ENCODE results near the gene RPL18. TPM values are rescaled to one million over a fixed set of nuclear protein-coding genes. Genes with fewer than 3 reads are reported as not detected.
"Not testable (repeated sequence)": the region's sequence is repeated elsewhere in the genome, so short reads cannot be mapped to it uniquely, and the experiment has no call there.

RPL18 gene
- total and polyA plus RNA-seq, 4 experiments from 2014 or later, result 2,084 to 2,448 (median 2,268) TPM

DNA sequence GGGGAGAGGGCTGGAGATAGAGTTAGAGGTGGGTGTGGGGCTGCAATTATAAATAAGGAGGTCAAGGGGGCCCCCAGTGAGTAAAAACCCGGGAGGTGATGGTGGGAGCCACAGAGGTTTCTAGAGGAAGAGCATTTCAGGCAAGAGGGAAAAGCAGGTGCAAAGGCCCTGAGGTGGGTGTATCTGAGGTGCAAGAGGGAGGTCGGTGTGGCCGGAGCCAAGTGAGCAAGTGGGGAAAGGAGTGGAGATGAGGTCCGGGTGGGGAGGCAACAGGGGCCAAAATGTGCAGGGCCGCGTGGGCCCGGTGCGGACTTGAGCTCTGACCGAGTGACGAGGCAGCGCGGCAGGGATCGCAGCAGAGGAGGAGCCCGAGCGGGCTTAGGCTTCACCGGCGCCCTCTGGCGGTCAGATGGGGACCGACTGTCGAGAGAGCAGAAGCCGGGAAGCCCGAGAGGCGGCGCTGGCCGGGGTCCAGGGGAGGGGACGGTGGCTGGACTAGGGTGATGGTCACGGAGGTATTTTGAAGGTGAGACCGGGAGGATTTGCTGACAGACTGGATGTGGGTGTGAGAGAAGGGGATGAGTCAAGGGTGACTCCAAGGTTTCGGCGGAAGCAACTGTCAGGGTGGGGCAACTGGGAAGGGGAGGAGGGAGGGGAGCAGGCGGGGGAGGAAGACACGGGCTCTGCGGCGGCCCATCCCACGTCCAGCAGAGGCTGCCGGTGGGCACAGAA lies 30.1 kb downstream of the RPL18 start:
- ChIA-PET CTCF (ENCODE audit: partially characterized antibody) (interaction anchor here (0.6 to 13.1 kb wide), 17 partner anchors 9 to 275 kb away, joined by 3 to 203 read pairs (median 5); partner anchors contain the start of genes FAM83E, SPACA4, SYNGR4 and TMEM143), POLR2A (ENCODE audit: partially characterized antibody) (interaction anchor here (0.6 to 1.6 kb wide), 8 partner anchors 20 to 86 kb away, joined by 3 to 5 read pairs (median 4); partner anchors contain the start of genes DBP, RPL18 and SPHK2)
- H3K27ac Mint-ChIP-seq, result peak overlapping the region; percentile 49 to 84 (median 75)
- Histone ChIP-seq H3K36me3 (ENCODE audit: insufficient read depth, low read length) (no peaks in the 10 kb centered on the region), H3K4me3 (ENCODE audit: low read length in 2 of 2) (peak overlapping the region in 1 of 2 donors; percentile 49), H3K27me3 (ENCODE audit: insufficient read depth, low read length) (no peaks in the 10 kb centered on the region), H3K27ac (ENCODE audit: low read depth, low read length) (no peak overlapping the region), H3K9me3 (ENCODE audit: control insufficient read depth in 1 of 2, low read length in 2 of 2) (no peaks in the 10 kb centered on the region), H3K4me1 (ENCODE audit: insufficient read depth, low read length) (peaks cover 17% of the 10 kb centered on the region)
- no peaks in the 10 kb centered on the region for H3K9me3 Mint-ChIP-seq
- no peaks in the 10 kb centered on the region for H3K27me3 Mint-ChIP-seq
- peak overlapping the region; percentile 53 to 91 (median 80) for H3K4me3 Mint-ChIP-seq
- peaks cover 13 to 33% (median 21%) of the 10 kb centered on the region in 4 donors for H3K4me1 Mint-ChIP-seq
- DNase-seq, result peak; percentile 77 to 82 (median 81)
- intact Hi-C loops (cut with micrococcal nuclease), result loop anchor here (1.0 to 2.0 kb wide), 5 partner anchors 19 to 322 kb away; a partner anchor contains a TSS
- H3K36me3 Mint-ChIP-seq, result peaks cover 0 to 4% of the 10 kb centered on the region in 2 donors

DNA sequence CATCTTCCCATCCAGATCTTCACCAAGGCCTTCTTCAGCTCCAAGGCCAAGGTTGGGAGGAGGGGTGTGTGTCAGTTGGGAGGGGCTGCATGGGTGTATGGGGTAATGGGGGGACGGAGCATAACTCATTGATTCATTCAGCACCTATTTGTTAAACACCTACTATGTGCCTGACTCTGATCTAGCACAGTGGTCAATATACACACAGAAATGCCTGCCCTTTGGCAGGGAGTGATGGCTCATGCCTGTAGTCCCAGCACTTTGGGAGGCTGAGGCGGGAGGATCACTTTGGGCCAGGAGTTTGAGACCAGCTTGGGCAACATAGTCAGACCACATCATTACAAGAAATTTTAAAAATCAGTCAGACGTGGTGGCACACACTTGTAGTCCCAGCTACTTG lies 31.6 kb downstream of the RPL18 start:
- intact Hi-C loops (cut with micrococcal nuclease), result no loop called here
- no peaks in the 10 kb centered on the region for H3K9me3 Mint-ChIP-seq
- H3K4me1 Mint-ChIP-seq, result peaks cover 10 to 26% (median 16%) of the 10 kb centered on the region in 4 donors
- no peak overlapping the region for H3K4me3 Mint-ChIP-seq
- DNase-seq, result no peak
- ChIA-PET POLR2A (ENCODE audit: partially characterized antibody) (interaction anchor here (1.1 kb wide), 1 partner anchor 77 kb away, joined by 4 read pairs; no protein-coding TSS in a partner anchor), CTCF (ENCODE audit: partially characterized antibody) (interaction anchor here (0.6 to 13.1 kb wide), 6 partner anchors 20 to 1347 kb away, joined by 3 to 203 read pairs (median 44); partner anchors contain the start of gene SPACA4)
- H3K36me3 Mint-ChIP-seq, result peaks cover 0 to 4% of the 10 kb centered on the region in 2 donors
- no peaks in the 10 kb centered on the region for H3K27me3 Mint-ChIP-seq
- H3K4me1 ChIP-seq (ENCODE audit: insufficient read depth, low read length), result peaks cover 12% of the 10 kb centered on the region
- H3K27me3 ChIP-seq (ENCODE audit: insufficient read depth, low read length), result no peaks in the 10 kb centered on the region
- no peaks in the 10 kb centered on the region for H3K36me3 ChIP-seq (ENCODE audit: insufficient read depth, low read length)
- H3K27ac ChIP-seq (ENCODE audit: low read depth, low read length), result no peak overlapping the region
- no peak overlapping the region for H3K4me3 ChIP-seq (ENCODE audit: low read length in 2 of 2)
- H3K9me3 ChIP-seq (ENCODE audit: control insufficient read depth in 1 of 2, low read length in 2 of 2), result no peaks in the 10 kb centered on the region
- peak overlapping the region in 1 of 7 donors; percentile 51 for H3K27ac Mint-ChIP-seq

DNA sequence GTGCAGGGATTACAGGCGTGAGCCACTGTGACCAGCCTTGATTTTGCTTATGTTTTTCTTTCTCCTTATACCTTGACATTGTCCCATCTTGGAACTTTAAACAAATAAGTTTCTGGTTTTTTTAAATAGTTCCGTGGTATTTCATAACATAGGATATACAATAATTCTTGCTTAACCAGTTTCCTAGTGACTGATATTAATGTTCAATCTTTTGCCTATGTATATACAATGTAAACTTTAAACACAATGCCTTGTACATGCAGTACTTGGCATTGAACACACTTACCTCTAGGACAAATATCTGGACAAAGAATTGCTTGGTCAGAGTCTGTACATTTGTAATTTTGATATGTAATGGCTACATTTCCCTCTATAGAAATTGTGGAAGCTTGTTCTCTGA lies 36.8 kb downstream of the RPL18 start:
- intact Hi-C loops (cut with micrococcal nuclease), result no loop called here
- POLR2A ChIA-PET (ENCODE audit: partially characterized antibody), result no interaction called here
- Histone ChIP-seq H3K9me3 (ENCODE audit: control insufficient read depth in 1 of 2, low read length in 2 of 2) (no peaks in the 10 kb centered on the region), H3K27ac (ENCODE audit: low read depth, low read length) (no peak overlapping the region), H3K36me3 (ENCODE audit: insufficient read depth, low read length) (no peaks in the 10 kb centered on the region), H3K27me3 (ENCODE audit: insufficient read depth, low read length) (no peaks in the 10 kb centered on the region), H3K4me3 (ENCODE audit: low read length in 2 of 2) (no peak overlapping the region), H3K4me1 (ENCODE audit: insufficient read depth, low read length) (peaks cover 3% of the 10 kb centered on the region)
- no peak for DNase-seq
- no peaks in the 10 kb centered on the region for H3K9me3 Mint-ChIP-seq
- H3K4me3 Mint-ChIP-seq, result no peak overlapping the region
- no peaks in the 10 kb centered on the region for H3K27me3 Mint-ChIP-seq
- no peak overlapping the region for H3K27ac Mint-ChIP-seq
- H3K4me1 Mint-ChIP-seq, result peaks cover 4 to 6% (median 5%) of the 10 kb centered on the region in 4 donors
- peaks cover 0 to 4% of the 10 kb centered on the region in 2 donors for H3K36me3 Mint-ChIP-seq
- CTCF ChIA-PET (ENCODE audit: partially characterized antibody), result interaction anchor here (0.6 to 13.1 kb wide), 5 partner anchors 75 to 305 kb away, joined by 3 to 203 read pairs (median 5); partner anchors contain the start of gene KDELR1

DNA sequence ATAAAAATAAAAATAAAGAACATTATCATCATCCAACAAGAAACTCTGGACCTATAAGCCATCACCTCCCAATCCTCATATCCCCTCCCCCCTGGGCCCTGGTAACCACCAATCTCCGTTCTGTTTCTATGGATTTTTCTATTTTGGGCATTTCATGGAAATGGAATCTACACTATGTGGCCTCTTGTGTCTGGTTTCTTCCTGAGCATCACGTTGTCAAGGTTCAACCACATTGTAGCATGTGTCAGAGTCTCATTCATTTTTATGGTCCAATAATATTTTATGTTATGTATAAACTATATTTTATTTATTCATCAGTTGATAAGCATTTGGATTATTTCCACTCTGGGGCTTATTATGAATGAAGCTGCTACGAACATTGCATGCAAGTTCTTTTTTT lies 40.1 kb downstream of the RPL18 start:
- Histone ChIP-seq H3K27ac (ENCODE audit: low read depth, low read length) (no peak overlapping the region), H3K4me3 (ENCODE audit: low read length in 2 of 2) (no peak overlapping the region), H3K9me3 (ENCODE audit: control insufficient read depth in 1 of 2, low read length in 2 of 2) (no peaks in the 10 kb centered on the region), H3K4me1 (ENCODE audit: insufficient read depth, low read length) (peaks cover 5% of the 10 kb centered on the region), H3K36me3 (ENCODE audit: insufficient read depth, low read length) (no peaks in the 10 kb centered on the region), H3K27me3 (ENCODE audit: insufficient read depth, low read length) (no peaks in the 10 kb centered on the region)
- ChIA-PET POLR2A (ENCODE audit: partially characterized antibody) (no interaction called here), CTCF (ENCODE audit: partially characterized antibody) (interaction anchor here (0.6 to 13.1 kb wide), 4 partner anchors 10 to 195 kb away, joined by 3 to 203 read pairs (median 8); no protein-coding TSS in a partner anchor)
- Mint-ChIP-seq H3K4me1 (peaks cover 0 to 2% (median 0%) of the 10 kb centered on the region in 4 donors), H3K36me3 (no peaks in the 10 kb centered on the region), H3K27ac (no peak overlapping the region), H3K4me3 (no peak overlapping the region), H3K27me3 (no peaks in the 10 kb centered on the region), H3K9me3 (no peaks in the 10 kb centered on the region)
- DNase-seq, result no peak
- intact Hi-C loops (cut with micrococcal nuclease), result no loop called here

GRCh38 chr19:48577908-48578307 lies 41.1 kb downstream of the RPL18 start:
- POLR2A ChIA-PET (ENCODE audit: partially characterized antibody); H3K27ac ChIP-seq (ENCODE audit: low read depth, low read length); H3K4me1 ChIP-seq (ENCODE audit: insufficient read depth, low read length); H3K36me3 ChIP-seq (ENCODE audit: insufficient read depth, low read length); H3K4me3 ChIP-seq (ENCODE audit: low read length in 2 of 2); H3K4me1 Mint-ChIP-seq; H3K27ac Mint-ChIP-seq; H3K4me3 Mint-ChIP-seq; H3K27me3 Mint-ChIP-seq; H3K9me3 Mint-ChIP-seq; intact Hi-C loops (cut with micrococcal nuclease); H3K36me3 Mint-ChIP-seq; DNase-seq; H3K9me3 ChIP-seq (ENCODE audit: control insufficient read depth in 1 of 2, low read length in 2 of 2); H3K27me3 ChIP-seq (ENCODE audit: insufficient read depth, low read length): not testable (repeated sequence)
- CTCF ChIA-PET (ENCODE audit: partially characterized antibody), result interaction anchor here (0.6 to 3.6 kb wide), 2 partner anchors 11 to 72 kb away, joined by 4 to 14 read pairs; no protein-coding TSS in a partner anchor

GRCh38 chr19:48575931-48576622 lies 42.9 kb downstream of the RPL18 start:
- no peaks in the 10 kb centered on the region for H3K36me3 ChIP-seq (ENCODE audit: insufficient read depth, low read length)

GRCh38 chr19:48573163-48573505 lies 45.8 kb downstream of the RPL18 start:
- Histone ChIP-seq H3K27me3 (ENCODE audit: insufficient read depth, low read length) (no peaks in the 10 kb centered on the region), H3K4me1 (ENCODE audit: insufficient read depth, low read length) (peaks cover 5% of the 10 kb centered on the region), H3K36me3 (ENCODE audit: insufficient read depth, low read length) (no peaks in the 10 kb centered on the region), H3K27ac (ENCODE audit: low read depth, low read length) (no peak overlapping the region), H3K9me3 (ENCODE audit: control insufficient read depth in 1 of 2, low read length in 2 of 2) (no peaks in the 10 kb centered on the region), H3K4me3 (ENCODE audit: low read length in 2 of 2) (no peak overlapping the region)
- no peak for DNase-seq
- Mint-ChIP-seq H3K4me1 (peaks cover 0 to 4% (median 0%) of the 10 kb centered on the region in 4 donors), H3K9me3 (no peaks in the 10 kb centered on the region), H3K4me3 (no peak overlapping the region), H3K27me3 (peaks cover 0 to 1% of the 10 kb centered on the region in 2 donors), H3K27ac (no peak overlapping the region), H3K36me3 (no peaks in the 10 kb centered on the region)
- CTCF ChIA-PET (ENCODE audit: partially characterized antibody), result interaction anchor here (1.3 kb wide), 1 partner anchor 67 kb away, joined by 3 read pairs; no protein-coding TSS in a partner anchor
- POLR2A ChIA-PET (ENCODE audit: partially characterized antibody), result no interaction called here
- intact Hi-C loops (cut with micrococcal nuclease), result no loop called here

More at GRCh38 chr19:48575931-48576622, 42.9 kb downstream of the RPL18 start:
- Mint-ChIP-seq H3K9me3 (no peaks in the 10 kb centered on the region), H3K4me1 (peaks cover 0 to 4% (median 0%) of the 10 kb centered on the region in 4 donors), H3K4me3 (no peak overlapping the region), H3K27me3 (no peaks in the 10 kb centered on the region), H3K27ac (no peak overlapping the region), H3K36me3 (no peaks in the 10 kb centered on the region)
- Histone ChIP-seq H3K4me3 (ENCODE audit: low read length in 2 of 2) (no peak overlapping the region), H3K9me3 (ENCODE audit: control insufficient read depth in 1 of 2, low read length in 2 of 2) (no peaks in the 10 kb centered on the region), H3K27ac (ENCODE audit: low read depth, low read length) (no peak overlapping the region), H3K4me1 (ENCODE audit: insufficient read depth, low read length) (peaks cover 5% of the 10 kb centered on the region), H3K27me3 (ENCODE audit: insufficient read depth, low read length) (no peaks in the 10 kb centered on the region)
- intact Hi-C loops (cut with micrococcal nuclease), result no loop called here
- POLR2A ChIA-PET (ENCODE audit: partially characterized antibody), result no interaction called here
- CTCF ChIA-PET (ENCODE audit: partially characterized antibody), result no interaction called here
- no peak for DNase-seq

Data from CD4-positive, alpha-beta memory T cell (primary cell).